ENCODE measurements around the gene PDZRN3. TPM values are rescaled to one million over a fixed set of nuclear protein-coding genes. Genes with fewer than 3 reads are reported as not detected.

PDZRN3 gene
- total RNA-seq, 1 experiment from 2014 or later, result not detected

DNA sequence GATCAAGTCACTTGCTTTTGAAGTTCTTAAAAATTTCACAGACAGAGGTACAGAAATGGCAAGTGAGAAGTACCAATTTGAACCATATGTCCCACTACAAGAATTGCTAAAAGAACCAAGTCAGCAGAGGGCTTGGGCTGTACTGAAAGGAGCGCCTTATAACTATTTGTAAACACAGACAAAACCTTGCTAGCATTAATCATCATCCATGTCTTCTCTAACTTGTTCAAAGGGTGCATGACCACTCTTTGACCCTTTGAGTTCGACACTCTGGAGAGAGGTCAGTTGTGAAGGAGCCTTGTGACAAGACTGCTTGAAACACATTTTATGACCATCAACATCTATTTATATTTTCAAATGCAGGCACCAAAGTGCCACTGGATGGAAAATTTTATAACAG lies 191.7 kb downstream of the PDZRN3 start:
- in situ Hi-C loops (cut with HindIII; ENCODE audit: low pct_unique_long_range_greater_than_20kb, low sequenced_read_pairs) (no loop called here), intact Hi-C loops (cut with micrococcal nuclease; ENCODE audit: unreplicated experiment) (no loop called here)
- no peak overlapping the region for H3K4me3 ChIP-seq (ENCODE audit: low read depth in 2 of 2, low read length in 2 of 2)
- H3K27ac ChIP-seq (ENCODE audit: low read length), result no peak overlapping the region
- no peaks in the 10 kb centered on the region for H3K36me3 ChIP-seq (ENCODE audit: control insufficient read depth, insufficient read depth, low read length)
- POLR2A ChIA-PET, result no interaction called here
- no peak for TF ChIP-seq POLR2AphosphoS5 (IDR thresholded peaks at IDR 0.05; ENCODE audit: low read depth, low read length)
- TF ChIP-seq, protein P1, sequence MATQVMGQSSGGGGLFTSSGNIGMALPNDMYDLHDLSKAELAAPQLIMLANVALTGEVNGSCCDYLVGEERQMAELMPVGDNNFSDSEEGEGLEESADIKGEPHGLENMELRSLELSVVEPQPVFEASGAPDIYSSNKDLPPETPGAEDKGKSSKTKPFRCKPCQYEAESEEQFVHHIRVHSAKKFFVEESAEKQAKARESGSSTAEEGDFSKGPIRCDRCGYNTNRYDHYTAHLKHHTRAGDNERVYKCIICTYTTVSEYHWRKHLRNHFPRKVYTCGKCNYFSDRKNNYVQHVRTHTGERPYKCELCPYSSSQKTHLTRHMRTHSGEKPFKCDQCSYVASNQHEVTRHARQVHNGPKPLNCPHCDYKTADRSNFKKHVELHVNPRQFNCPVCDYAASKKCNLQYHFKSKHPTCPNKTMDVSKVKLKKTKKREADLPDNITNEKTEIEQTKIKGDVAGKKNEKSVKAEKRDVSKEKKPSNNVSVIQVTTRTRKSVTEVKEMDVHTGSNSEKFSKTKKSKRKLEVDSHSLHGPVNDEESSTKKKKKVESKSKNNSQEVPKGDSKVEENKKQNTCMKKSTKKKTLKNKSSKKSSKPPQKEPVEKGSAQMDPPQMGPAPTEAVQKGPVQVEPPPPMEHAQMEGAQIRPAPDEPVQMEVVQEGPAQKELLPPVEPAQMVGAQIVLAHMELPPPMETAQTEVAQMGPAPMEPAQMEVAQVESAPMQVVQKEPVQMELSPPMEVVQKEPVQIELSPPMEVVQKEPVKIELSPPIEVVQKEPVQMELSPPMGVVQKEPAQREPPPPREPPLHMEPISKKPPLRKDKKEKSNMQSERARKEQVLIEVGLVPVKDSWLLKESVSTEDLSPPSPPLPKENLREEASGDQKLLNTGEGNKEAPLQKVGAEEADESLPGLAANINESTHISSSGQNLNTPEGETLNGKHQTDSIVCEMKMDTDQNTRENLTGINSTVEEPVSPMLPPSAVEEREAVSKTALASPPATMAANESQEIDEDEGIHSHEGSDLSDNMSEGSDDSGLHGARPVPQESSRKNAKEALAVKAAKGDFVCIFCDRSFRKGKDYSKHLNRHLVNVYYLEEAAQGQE (IDR thresholded peaks at IDR 0.05; ENCODE audit: insufficient read depth in 1 of 2, low read depth in 2 of 2, low read length in 1 of 2), result no peak
- TF ChIP-seq, protein P2, sequence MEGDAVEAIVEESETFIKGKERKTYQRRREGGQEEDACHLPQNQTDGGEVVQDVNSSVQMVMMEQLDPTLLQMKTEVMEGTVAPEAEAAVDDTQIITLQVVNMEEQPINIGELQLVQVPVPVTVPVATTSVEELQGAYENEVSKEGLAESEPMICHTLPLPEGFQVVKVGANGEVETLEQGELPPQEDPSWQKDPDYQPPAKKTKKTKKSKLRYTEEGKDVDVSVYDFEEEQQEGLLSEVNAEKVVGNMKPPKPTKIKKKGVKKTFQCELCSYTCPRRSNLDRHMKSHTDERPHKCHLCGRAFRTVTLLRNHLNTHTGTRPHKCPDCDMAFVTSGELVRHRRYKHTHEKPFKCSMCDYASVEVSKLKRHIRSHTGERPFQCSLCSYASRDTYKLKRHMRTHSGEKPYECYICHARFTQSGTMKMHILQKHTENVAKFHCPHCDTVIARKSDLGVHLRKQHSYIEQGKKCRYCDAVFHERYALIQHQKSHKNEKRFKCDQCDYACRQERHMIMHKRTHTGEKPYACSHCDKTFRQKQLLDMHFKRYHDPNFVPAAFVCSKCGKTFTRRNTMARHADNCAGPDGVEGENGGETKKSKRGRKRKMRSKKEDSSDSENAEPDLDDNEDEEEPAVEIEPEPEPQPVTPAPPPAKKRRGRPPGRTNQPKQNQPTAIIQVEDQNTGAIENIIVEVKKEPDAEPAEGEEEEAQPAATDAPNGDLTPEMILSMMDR (IDR thresholded peaks at IDR 0.05), result no peak
- TF ChIP-seq SIN3A (IDR thresholded peaks at IDR 0.05; ENCODE audit: borderline replicate concordance, insufficient read depth, low read depth, low read length), result no peak
- TF ChIP-seq TCF7L2 (IDR thresholded peaks at IDR 0.05; ENCODE audit: low read depth, low read length), result no peak
- H3K4me1 ChIP-seq (ENCODE audit: control insufficient read depth, insufficient read depth, low read length), result no peaks in the 10 kb centered on the region
- no peak for ATAC-seq
- no peaks in the 10 kb centered on the region for H3K27me3 ChIP-seq (ENCODE audit: control insufficient read depth, insufficient read depth, low read length)
- BruUV-seq (replicated peaks), result no TSS peak
- DNase-seq (ENCODE audit: low read depth, low spot score), result no peak
- H3K9me3 ChIP-seq (ENCODE audit: control insufficient read depth, insufficient read depth, low read depth, low read length), result no peaks in the 10 kb centered on the region
- CTCF ChIA-PET, result no interaction called here

DNA sequence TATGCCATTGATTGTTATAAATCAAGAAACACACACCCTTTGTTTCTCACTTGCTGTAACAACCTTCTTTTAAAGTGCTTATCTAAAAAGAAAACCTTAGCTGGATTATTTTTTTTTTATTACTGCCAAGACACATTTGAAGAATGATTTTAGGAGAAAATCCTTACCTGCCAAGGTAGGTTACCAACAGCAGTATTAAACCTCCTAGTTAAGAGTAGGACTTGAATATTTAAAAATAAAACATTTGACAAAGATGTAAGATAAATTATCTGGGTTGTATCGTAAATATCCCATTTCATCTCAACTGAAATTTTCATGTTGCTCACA lies 192.1 kb downstream of the PDZRN3 start:
- in situ Hi-C loops (cut with HindIII; ENCODE audit: low pct_unique_long_range_greater_than_20kb, low sequenced_read_pairs), result no loop called here
- BruUV-seq (replicated peaks), result no TSS peak

More for the DNA sequence above, 192.1 kb downstream of the PDZRN3 start:
- TF ChIP-seq POLR2AphosphoS5 (IDR thresholded peaks at IDR 0.05; ENCODE audit: low read depth, low read length), result no peak
- TF ChIP-seq, protein P2 (IDR thresholded peaks at IDR 0.05), result peak; percentile 30
- ATAC-seq (no peak), DNase-seq (ENCODE audit: low read depth, low spot score) (no peak)
- H3K4me3 ChIP-seq (ENCODE audit: low read depth in 2 of 2, low read length in 2 of 2), result no peak overlapping the region
- ChIA-PET POLR2A (no interaction called here), CTCF (no interaction called here)
- no peaks in the 10 kb centered on the region for H3K27me3 ChIP-seq (ENCODE audit: control insufficient read depth, insufficient read depth, low read length)
- H3K36me3 ChIP-seq (ENCODE audit: control insufficient read depth, insufficient read depth, low read length), result no peaks in the 10 kb centered on the region
- intact Hi-C loops (cut with micrococcal nuclease; ENCODE audit: unreplicated experiment), result loop anchor here (1.0 kb wide), 1 partner anchor 331 kb away; no protein-coding TSS in a partner anchor
- no peak overlapping the region for H3K27ac ChIP-seq (ENCODE audit: low read length)
- no peaks in the 10 kb centered on the region for H3K4me1 ChIP-seq (ENCODE audit: control insufficient read depth, insufficient read depth, low read length)
- H3K9me3 ChIP-seq (ENCODE audit: control insufficient read depth, insufficient read depth, low read depth, low read length), result no peaks in the 10 kb centered on the region
